NB4 (cell line): ENCODE data around the gene BTAF1.
A peak's percentile ranks its signal among the peaks of the same experiment; 100 is the strongest.
"Not testable (repeated sequence)": the region's sequence is repeated elsewhere in the genome, so short reads cannot be mapped to it uniquely, and the experiment has no call there.

Experiments used
- DNase-seq: peaks from one replicate; pipeline ENCODE4 v3.0.0; 2010; ENCODE audit warnings: low read depth
- H3K4me3 ChIP-seq: one replicate; pipeline ENCODE4 v1.5.1; 2011; ENCODE audit warnings: mild to moderate bottlenecking, low read depth, low read length, moderate library complexity
- MYC ChIP-seq: IDR thresholded peaks from 2 replicates; pipeline ENCODE4 v1.6.1; 2011; ENCODE audit warnings: low read depth, low read length
- POLR2A ChIP-seq: IDR thresholded peaks from 2 replicates; pipeline ENCODE4 v1.6.1; 2011; ENCODE audit warnings: mild to moderate bottlenecking; ENCODE audit not compliant: insufficient read length; ENCODE audit errors: extremely low read depth
- TF ChIP-seq, protein P1 (sequence below): IDR thresholded peaks from one replicate; pipeline ENCODE4 v1.5.1; 2012; ENCODE audit warnings: low read depth, low read length
- TF ChIP-seq, protein P2 (sequence below): IDR thresholded peaks from 2 replicates; pipeline ENCODE4 v1.6.1; 2011; ENCODE audit warnings: low read depth, low read length

The BTAF1 gene

DNA sequence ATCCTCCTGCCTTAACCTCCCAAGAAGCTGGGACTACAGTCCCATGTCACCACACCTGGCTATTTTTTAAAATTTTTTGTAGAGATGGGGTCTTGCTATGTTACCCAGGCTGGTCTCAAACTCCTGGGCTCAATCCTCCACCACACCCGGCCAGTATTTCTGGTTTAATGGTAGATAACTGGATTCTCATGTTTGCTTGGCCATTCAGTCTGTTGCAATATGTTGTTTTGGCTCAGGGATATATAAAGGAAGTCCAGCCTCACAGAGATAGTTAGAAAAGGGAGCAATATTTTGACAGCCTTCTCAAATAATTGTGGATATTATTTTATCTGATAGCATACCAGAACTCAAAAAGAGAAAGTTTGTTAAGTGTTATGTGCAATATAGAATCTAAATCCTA, 82.4 kb downstream of the BTAF1 start:
- TF ChIP-seq, protein P1, sequence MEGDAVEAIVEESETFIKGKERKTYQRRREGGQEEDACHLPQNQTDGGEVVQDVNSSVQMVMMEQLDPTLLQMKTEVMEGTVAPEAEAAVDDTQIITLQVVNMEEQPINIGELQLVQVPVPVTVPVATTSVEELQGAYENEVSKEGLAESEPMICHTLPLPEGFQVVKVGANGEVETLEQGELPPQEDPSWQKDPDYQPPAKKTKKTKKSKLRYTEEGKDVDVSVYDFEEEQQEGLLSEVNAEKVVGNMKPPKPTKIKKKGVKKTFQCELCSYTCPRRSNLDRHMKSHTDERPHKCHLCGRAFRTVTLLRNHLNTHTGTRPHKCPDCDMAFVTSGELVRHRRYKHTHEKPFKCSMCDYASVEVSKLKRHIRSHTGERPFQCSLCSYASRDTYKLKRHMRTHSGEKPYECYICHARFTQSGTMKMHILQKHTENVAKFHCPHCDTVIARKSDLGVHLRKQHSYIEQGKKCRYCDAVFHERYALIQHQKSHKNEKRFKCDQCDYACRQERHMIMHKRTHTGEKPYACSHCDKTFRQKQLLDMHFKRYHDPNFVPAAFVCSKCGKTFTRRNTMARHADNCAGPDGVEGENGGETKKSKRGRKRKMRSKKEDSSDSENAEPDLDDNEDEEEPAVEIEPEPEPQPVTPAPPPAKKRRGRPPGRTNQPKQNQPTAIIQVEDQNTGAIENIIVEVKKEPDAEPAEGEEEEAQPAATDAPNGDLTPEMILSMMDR = no peak
- no peak for DNase-seq
- no peak overlapping the region for H3K4me3 ChIP-seq

DNA sequence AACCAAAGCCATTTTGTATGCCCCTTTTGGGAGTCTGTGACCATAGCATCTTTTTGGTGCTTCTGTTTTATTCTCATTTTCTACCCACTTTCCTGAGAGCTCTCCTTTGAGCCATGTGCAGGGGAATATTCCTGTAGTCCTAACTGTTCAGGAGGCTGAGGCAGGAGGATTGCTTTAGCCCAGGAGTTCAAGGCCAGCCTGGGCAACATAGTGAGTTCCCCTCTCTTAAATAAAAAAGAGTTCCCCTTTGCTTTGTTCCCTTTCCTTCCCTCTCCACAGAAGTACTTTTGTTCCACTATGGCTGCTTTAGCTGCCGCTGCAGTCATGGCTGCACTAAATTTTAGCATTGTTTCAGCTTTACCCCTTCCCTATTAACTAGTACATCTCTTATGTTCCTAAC, 85.9 kb downstream of the BTAF1 start:
- H3K4me3 ChIP-seq = no peak overlapping the region
- DNase-seq = no peak
- TF ChIP-seq, protein P1 = no peak
- TF ChIP-seq MYC (no peak), POLR2A (no peak)
- TF ChIP-seq, protein P2, sequence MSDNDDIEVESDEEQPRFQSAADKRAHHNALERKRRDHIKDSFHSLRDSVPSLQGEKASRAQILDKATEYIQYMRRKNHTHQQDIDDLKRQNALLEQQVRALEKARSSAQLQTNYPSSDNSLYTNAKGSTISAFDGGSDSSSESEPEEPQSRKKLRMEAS = no peak

DNA sequence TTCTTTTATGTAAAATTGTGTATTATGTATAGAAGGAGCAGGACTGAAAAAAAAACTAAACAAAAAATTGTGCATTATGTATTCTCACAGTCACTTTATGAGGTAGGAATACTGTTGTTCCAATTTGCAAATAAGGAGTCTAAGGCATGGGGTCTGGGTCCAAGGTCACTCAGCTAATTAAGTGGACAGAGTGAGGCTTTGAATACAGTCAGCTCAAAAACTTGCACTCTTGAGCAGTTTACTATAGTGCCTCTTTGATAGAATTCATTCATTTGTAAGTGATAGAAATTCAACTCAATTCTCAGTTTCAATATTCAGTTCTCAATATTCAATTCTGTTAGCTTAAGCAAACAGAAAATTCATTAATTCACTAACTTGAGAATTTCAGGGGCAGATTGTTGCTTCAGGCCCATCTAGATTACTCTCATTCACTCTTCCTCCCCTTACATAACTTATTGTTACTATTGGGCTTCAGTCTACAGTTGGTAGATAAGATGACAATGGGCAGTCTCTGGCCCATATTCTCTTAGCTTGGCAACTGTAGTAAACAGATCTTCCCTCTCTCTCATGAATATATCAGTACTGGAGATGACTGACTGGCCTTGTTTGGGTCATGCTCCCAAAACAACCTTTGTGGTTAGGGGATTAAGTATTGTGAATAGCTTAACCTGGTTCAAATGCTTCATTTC, 86.6 kb downstream of the BTAF1 start:
- no peak for TF ChIP-seq POLR2A
- TF ChIP-seq MYC = no peak
- TF ChIP-seq, protein P2 = no peak
- no peak for DNase-seq

DNA sequence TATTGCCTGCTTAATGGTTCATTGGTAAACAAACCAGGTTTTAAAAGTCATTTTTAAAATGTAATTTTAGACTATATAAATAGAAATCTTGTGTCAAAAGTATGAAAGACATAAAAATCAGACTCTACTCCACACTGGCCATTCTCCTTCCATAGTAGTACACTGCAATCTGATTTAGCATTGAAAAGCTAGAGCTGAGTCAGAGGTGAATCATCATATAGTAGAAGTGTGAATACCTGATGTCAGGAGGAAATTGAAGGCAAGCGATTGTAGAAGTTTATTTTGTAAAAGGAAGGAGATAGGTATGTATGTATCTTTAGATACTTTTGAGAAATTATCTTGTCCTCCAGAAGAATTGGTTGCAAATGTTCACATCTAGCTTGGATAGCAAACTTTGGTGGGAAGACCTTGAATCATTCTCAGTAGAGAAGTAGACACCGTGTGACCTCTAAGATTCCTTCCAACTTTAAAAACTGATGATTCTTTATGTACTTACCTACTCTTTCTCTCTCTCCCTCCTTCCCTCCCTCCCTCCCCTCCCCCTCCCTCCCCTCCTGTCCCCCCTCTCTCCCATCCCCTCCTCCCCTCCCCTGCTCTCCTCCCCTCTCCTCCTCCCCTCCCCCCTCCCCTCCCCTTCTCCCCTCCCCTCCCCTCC, 88.1 kb downstream of the BTAF1 start:
- DNase-seq = peak; percentile 28
- TF ChIP-seq, protein P1 = no peak
- TF ChIP-seq POLR2A (no peak), MYC (no peak)
- TF ChIP-seq, protein P2 = no peak
- H3K4me3 ChIP-seq = no peak overlapping the region

More for the DNA sequence above, 86.6 kb downstream of the BTAF1 start:
- no peak overlapping the region for H3K4me3 ChIP-seq

DNA sequence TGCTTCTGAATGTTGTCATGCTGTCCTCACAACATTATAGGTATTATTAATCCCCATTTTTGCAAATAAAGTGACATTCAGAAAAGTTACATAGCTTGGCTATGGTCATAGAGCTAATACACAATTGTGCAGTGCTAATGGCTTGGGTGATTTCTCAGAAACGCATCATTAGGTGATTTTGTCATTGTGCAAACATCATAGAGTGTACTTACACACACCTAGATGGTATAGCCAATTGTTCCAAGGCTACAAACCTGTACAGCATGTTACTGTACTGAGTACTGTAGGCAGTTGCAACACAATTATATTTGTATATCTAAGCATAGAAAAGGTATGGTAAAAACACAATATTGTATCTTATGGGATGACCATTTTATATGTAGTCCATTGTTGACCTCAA, 91.0 kb downstream of the BTAF1 start:
- H3K4me3 ChIP-seq = no peak overlapping the region
- TF ChIP-seq, protein P2 = no peak
- TF ChIP-seq POLR2A (no peak), MYC (no peak)
- TF ChIP-seq, protein P1 = no peak
- DNase-seq = no peak

DNA sequence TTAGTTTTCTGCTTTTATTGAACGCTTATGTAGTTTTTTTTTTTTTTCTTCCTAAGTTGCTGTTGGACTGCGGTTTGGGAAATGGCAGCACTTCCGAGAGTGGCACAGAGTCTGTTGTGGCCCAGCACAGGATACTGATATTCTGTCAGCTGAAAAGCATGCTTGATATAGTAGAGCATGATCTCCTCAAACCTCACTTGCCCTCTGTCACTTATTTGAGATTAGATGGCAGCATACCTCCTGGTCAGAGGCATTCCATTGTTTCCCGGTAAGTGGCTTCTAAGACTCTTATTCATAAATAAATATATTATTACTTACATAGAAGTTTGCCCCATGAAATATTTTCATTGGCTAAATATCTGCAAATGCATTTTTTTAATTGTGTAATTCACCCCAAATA, 101.1 kb downstream of the BTAF1 start:
- DNase-seq = no peak
- TF ChIP-seq POLR2A = no peak
- TF ChIP-seq, protein P2 = no peak
- TF ChIP-seq, protein P1 = no peak
- no peak for TF ChIP-seq MYC

DNA sequence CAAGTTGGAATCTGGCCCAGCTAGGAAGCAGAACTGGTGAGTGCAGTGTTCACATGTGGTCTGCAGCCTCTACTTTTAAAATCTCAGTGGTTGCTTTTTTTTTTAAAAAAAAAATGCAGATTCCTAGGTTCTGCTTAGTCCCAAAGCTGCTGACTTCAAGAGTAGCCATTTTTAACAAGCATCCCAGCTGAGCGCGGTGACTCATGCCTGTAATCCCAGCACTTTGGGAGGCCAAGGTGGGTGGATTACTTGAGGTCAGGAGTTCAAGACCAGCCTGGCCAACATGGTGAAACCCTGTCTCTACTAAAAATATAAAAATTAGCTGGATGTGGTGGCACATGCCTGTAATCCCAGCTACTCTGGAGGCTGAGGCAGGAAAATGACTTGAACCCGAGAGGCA, 101.8 kb downstream of the BTAF1 start:
- not testable (repeated sequence) for H3K4me3 ChIP-seq, DNase-seq

More for the DNA sequence above, 101.1 kb downstream of the BTAF1 start:
- H3K4me3 ChIP-seq = no peak overlapping the region
